Activated CD4-positive, alpha-beta T cell treated with anti-CD3 and anti-CD28 coated beads for 36 hours (primary cell): Measurements from ENCODE around the gene PTPRF. TPM values are rescaled to one million over a fixed set of nuclear protein-coding genes. Genes with fewer than 3 reads are reported as not detected.
A peak's percentile ranks its signal among the peaks of the same experiment; 100 is the strongest.

Experiments used
- ATAC-seq: fragments of 200-7000 bp; cut with Tn5 transposase; one replicate; pipeline ENCODE4 v1.10.0; 2021; ENCODE audit warnings: mild to moderate bottlenecking, moderate library complexity
- CTCF ChIA-PET: fragments of 350-600 bp; sonication (Branson Sonifier 250); formaldehyde crosslinking; loops from one replicate; lab custom pipeline; 2021; ENCODE audit warnings: antibody characterized with exemption; lab: Charles Lee
- POLR2A ChIA-PET: fragments of 350-600 bp; sonication (Branson Sonifier 250); formaldehyde crosslinking; loops from one replicate; lab custom pipeline; 2021; ENCODE audit warnings: antibody characterized with exemption, inconsistent platforms; lab: Charles Lee
- DNase-seq: peaks from one replicate; pipeline ENCODE4 v3.0.0-alpha.2; 2020
- H3K27ac Mint-ChIP-seq: one replicate; pipeline ENCODE4 v1.8.0; 2021; ENCODE audit warnings: mixed read lengths
- H3K27me3 Mint-ChIP-seq: one replicate; pipeline ENCODE4 v1.8.0; 2021; ENCODE audit warnings: mixed read lengths
- H3K36me3 Mint-ChIP-seq: one replicate; pipeline ENCODE4 v1.8.0; 2021; ENCODE audit warnings: low read depth, mixed read lengths
- H3K4me1 Mint-ChIP-seq: one replicate; pipeline ENCODE4 v1.8.0; 2021; ENCODE audit warnings: mixed read lengths
- H3K4me3 Mint-ChIP-seq: one replicate; pipeline ENCODE4 v1.8.0; 2021; ENCODE audit warnings: mild to moderate bottlenecking, moderate library complexity, mixed read lengths
- H3K9me3 Mint-ChIP-seq: one replicate; pipeline ENCODE4 v1.8.0; 2021; ENCODE audit warnings: low read depth, mixed read lengths
- intact Hi-C, 2 experiments: fragments of 100-400 bp; cut with DNase I in 1 of 2; cut with micrococcal nuclease in 1 of 2; formaldehyde crosslinking; loops; one replicate each; pipeline versions ENCODE4 v1.14.2 to v1.15.1; 2022 to 2024; cut with DNase I, micrococcal nuclease
- total RNA-seq, 2 experiments: library from RNA; stranded (reverse); gene quantifications; one replicate each; pipeline ENCODE4 v1.2.3, GENCODE V29; 2021

PTPRF gene
- total RNA-seq, 2 experiments from 2014 or later, result 5.1 to 6.8 TPM

GRCh38 chr1:43570715-43571114 is 40.0 kb downstream of the PTPRF start:
- POLR2A ChIA-PET, result no interaction called here
- no peaks in the 10 kb centered on the region for H3K4me1 Mint-ChIP-seq
- no peaks in the 10 kb centered on the region for H3K36me3 Mint-ChIP-seq
- intact Hi-C loops, result no loop called here
- DNase-seq, result no peak
- H3K9me3 Mint-ChIP-seq, result no peaks in the 10 kb centered on the region
- no peak overlapping the region for H3K27ac Mint-ChIP-seq
- ATAC-seq, result no peak
- H3K27me3 Mint-ChIP-seq, result peaks cover 9% of the 10 kb centered on the region
- no peak overlapping the region for H3K4me3 Mint-ChIP-seq
- CTCF ChIA-PET, result interaction anchor here (0.6 kb wide), 1 partner anchor 41 kb away, joined by 3 read pairs; no protein-coding TSS in a partner anchor

DNA sequence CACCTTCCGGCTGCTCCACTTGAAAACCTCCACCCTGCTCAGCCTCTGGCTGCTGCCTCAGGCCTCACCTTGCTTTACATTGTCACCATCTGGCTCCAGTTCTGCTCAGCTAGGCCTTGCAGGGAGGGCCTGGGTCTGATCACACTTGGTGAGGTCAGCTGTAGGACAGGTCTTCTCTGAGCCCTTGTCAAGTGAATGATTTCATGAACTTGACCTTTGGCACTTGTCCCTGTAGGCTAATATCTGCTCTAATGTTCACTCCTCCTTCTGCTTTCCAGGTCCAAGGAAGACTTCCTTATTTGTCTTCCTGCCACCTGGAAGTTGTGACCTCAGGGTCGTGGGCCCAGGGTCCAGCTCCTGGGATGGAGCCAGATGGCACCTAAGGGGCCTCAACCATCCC is 41.4 kb downstream of the PTPRF start:
- Mint-ChIP-seq H3K4me3 (no peak overlapping the region), H3K27me3 (no peaks in the 10 kb centered on the region), H3K4me1 (no peaks in the 10 kb centered on the region), H3K9me3 (no peaks in the 10 kb centered on the region), H3K36me3 (no peaks in the 10 kb centered on the region), H3K27ac (no peak overlapping the region)
- DNase-seq (no peak), ATAC-seq (no peak)
- CTCF ChIA-PET, result interaction anchor here (0.7 kb wide), 1 partner anchor 134 kb away, joined by 3 read pairs; no protein-coding TSS in a partner anchor
- intact Hi-C loops, result no loop called here
- POLR2A ChIA-PET, result interaction anchor here (0.6 kb wide), 1 partner anchor 13 kb away, joined by 4 read pairs; no protein-coding TSS in a partner anchor

GRCh38 chr1:43572538-43572937 is 41.9 kb downstream of the PTPRF start:
- intact Hi-C loops, result no loop called here
- CTCF ChIA-PET, result no interaction called here
- no peaks in the 10 kb centered on the region for H3K27me3 Mint-ChIP-seq
- no peak for ATAC-seq
- no peaks in the 10 kb centered on the region for H3K36me3 Mint-ChIP-seq
- H3K4me1 Mint-ChIP-seq, result no peaks in the 10 kb centered on the region
- POLR2A ChIA-PET, result interaction anchor here (0.6 kb wide), 1 partner anchor 14 kb away, joined by 4 read pairs; no protein-coding TSS in a partner anchor
- no peak for DNase-seq
- no peak overlapping the region for H3K27ac Mint-ChIP-seq
- no peaks in the 10 kb centered on the region for H3K9me3 Mint-ChIP-seq
- no peak overlapping the region for H3K4me3 Mint-ChIP-seq

DNA sequence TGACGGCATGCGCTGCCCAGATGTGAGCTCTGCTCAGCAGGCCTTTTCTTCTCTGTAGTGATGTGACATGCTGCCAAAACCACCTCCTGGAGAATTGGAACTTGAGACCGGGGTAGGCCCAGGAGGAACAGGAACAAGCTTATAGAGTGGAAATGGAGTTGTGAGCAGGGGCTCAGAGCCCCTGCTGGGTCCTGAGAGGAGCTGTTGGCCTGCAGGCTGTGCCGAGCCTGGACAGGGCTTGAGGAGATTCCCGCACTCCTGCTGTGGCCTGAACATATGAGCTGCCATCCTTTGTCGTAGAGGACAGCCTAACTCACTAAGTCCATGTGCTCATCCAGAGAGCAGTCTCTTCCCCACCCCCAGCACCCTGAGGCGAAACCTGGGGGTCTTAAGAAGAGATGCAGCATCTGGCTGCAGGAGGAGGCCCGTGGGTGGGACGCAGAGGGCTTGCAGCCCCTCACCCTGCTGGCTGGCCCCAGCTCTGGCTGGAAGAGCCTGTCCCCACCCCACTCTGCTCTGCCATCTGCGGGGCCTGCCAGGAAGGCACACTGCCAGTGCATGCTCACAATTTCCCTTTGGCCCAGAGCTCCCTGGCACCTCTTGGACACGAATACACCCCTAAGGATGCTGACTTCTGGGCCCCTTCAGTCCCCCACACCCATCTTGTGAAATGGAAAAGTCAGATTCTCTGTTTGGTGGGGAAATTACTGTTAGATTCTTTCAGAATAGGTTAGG is 42.5 kb downstream of the PTPRF start:
- ATAC-seq (no peak), DNase-seq (no peak)
- no peaks in the 10 kb centered on the region for H3K4me1 Mint-ChIP-seq
- POLR2A ChIA-PET, result interaction anchor here (0.6 kb wide), 1 partner anchor 15 kb away, joined by 4 read pairs; no protein-coding TSS in a partner anchor
- no peaks in the 10 kb centered on the region for H3K27me3 Mint-ChIP-seq
- intact Hi-C loops, result no loop called here
- H3K9me3 Mint-ChIP-seq, result no peaks in the 10 kb centered on the region
- CTCF ChIA-PET, result interaction anchor here (0.6 kb wide), 1 partner anchor 18 kb away, joined by 3 read pairs; no protein-coding TSS in a partner anchor
- no peak overlapping the region for H3K4me3 Mint-ChIP-seq
- H3K36me3 Mint-ChIP-seq, result no peaks in the 10 kb centered on the region
- H3K27ac Mint-ChIP-seq, result no peak overlapping the region

DNA sequence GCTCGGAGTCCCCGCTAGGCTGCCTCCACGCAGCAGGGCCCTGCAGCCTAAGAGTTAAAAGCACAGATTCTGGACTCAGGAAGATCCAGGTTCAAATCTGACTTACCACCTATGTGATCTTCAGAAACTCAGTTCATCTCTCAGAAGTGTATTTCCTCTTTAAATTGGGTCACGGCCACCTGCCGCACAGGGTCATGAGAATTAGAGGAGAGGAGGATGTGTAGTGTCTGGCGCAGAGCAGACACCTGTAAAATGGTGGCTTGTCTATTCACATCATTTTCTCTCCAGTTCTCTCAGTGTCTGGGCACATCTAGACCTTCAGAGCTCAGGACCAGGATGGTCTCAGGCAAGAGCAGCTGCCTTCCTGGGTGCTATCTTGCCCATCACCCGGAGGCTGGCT is 45.8 kb downstream of the PTPRF start:
- CTCF ChIA-PET, result no interaction called here
- no peak overlapping the region for H3K27ac Mint-ChIP-seq
- POLR2A ChIA-PET, result no interaction called here
- ATAC-seq, result no peak
- DNase-seq, result no peak
- no peaks in the 10 kb centered on the region for H3K36me3 Mint-ChIP-seq
- H3K9me3 Mint-ChIP-seq, result no peaks in the 10 kb centered on the region
- H3K4me1 Mint-ChIP-seq, result no peaks in the 10 kb centered on the region
- H3K27me3 Mint-ChIP-seq, result no peaks in the 10 kb centered on the region
- no peak overlapping the region for H3K4me3 Mint-ChIP-seq
- intact Hi-C loops, result no loop called here

DNA sequence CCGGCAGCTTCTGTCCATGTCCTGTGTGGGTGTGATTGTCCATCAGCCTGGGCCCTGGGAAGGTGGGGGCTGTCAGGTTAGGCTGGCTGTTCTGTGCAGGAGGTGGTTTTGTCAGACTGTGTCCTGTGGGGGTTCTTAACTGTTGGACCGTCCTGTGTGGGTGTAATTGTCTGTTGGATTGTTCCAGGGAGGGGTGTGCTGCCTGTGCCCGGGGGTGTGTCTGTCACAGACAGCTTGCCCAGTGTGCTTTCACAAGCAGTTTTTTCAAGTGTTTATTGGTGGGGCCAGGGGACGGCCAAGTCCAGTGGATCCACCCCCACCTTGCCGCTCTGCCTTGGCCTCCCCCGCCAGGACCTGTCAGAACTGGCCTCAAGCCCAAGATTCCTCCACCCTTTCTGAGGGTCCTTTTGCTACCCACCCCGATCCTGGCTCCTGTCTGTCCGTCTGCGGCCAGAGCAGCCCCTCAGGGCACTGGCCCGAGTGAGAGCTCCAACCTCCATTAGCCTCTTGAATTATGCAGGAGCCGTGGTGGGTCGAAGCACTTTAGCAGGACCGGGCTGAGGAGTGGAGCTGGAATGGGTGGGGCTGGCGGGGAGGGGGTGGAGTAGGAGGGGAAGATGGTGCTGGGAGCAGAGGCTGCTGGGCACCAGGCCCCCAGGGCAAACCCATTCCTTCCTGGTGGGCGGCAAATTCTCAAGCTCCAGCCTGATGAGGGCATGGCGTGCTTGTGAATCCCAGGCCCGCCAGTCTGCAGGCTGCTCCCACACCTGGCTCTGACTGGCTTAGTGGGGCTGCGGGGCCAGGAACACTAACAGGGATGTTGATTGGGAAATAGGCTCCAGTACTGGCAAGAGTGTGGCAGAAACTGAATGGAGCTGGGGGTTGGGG is 47.2 kb downstream of the PTPRF start:
- DNase-seq (no peak), ATAC-seq (no peak)
- Mint-ChIP-seq H3K36me3 (no peaks in the 10 kb centered on the region), H3K9me3 (no peaks in the 10 kb centered on the region), H3K27me3 (no peaks in the 10 kb centered on the region), H3K4me3 (no peak overlapping the region), H3K27ac (no peak overlapping the region), H3K4me1 (peaks cover 4% of the 10 kb centered on the region)
- POLR2A ChIA-PET, result no interaction called here
- intact Hi-C loops, result no loop called here
- CTCF ChIA-PET, result no interaction called here

DNA sequence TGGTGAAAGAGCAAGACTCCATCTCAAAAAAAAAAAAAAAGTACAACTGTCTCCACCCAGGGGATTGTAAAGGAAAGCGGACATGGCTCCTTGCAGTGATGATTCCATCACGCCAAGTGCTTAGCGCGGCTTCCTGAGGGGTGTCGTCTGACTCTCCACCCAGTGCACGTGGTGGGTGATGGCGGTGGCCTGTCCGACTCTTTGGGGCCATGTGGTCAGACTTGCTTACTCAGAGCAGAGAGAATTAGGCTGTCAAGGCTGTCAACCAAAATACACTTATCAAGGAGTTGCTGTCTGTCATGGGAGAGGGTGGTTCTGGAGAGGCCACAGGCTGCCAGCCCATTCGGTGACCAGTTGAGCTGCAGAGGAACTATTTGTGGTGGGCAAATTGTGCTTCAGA is 49.4 kb downstream of the PTPRF start:
- Mint-ChIP-seq H3K27ac (no peak overlapping the region), H3K4me1 (peaks cover 4% of the 10 kb centered on the region), H3K4me3 (no peak overlapping the region), H3K9me3 (no peaks in the 10 kb centered on the region), H3K36me3 (no peaks in the 10 kb centered on the region), H3K27me3 (no peaks in the 10 kb centered on the region)
- ChIA-PET CTCF (no interaction called here), POLR2A (no interaction called here)
- intact Hi-C loops, result no loop called here
- DNase-seq (no peak), ATAC-seq (no peak)

DNA sequence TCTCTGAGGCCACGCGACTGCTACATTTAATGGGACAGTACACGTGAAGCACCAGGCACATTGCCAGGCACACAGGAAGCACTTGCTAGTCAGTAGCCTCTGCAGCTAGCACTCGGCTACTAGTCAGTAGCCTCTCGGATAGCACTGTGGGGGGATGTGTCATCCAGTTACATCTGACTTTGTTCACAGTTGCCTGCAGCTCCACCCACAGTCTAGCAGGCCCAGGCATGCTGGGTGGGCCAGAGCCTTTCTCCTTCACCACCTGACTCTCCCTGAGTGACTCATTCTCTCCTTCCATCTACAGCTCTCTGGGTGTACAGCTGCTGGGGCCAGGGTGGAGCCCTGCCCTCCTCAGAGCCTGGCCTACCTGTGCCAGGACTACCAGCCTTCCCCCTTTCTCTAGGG is 51.5 kb downstream of the PTPRF start:
- CTCF ChIA-PET, result interaction anchor here (0.6 kb wide), 1 partner anchor 159 kb away, joined by 3 read pairs; no protein-coding TSS in a partner anchor
- DNase-seq, result peak; percentile 75

DNA sequence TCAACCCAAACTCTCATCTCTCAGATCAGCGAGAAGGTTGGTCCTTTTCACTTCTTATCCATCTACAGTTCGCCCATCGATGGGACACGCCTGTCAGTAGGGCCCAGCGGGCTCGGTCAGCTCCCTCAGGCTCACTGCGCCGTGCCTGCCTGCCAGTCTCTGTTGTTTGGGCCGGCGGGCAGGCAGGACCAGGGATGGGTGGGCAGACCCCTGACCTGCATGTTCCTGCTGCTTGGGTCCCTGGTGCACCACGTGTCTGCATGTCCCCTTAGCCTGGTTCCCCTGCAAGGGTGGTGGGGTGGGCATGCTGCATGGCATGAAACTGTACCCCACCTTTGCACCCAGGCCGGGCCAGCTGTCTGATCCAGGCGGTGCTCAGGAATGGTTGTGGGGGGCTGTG is 52.4 kb downstream of the PTPRF start:
- DNase-seq (no peak), ATAC-seq (no peak)
- H3K27ac Mint-ChIP-seq, result no peak overlapping the region
- H3K27me3 Mint-ChIP-seq, result no peaks in the 10 kb centered on the region
- CTCF ChIA-PET, result no interaction called here
- POLR2A ChIA-PET, result no interaction called here
- no peaks in the 10 kb centered on the region for H3K9me3 Mint-ChIP-seq
- H3K4me1 Mint-ChIP-seq, result peaks cover 4% of the 10 kb centered on the region
- H3K4me3 Mint-ChIP-seq, result no peak overlapping the region
- no peaks in the 10 kb centered on the region for H3K36me3 Mint-ChIP-seq
- intact Hi-C loops, result no loop called here

More for the DNA sequence above, 51.5 kb downstream of the PTPRF start:
- Mint-ChIP-seq H3K27ac (peak overlapping the region; percentile 52), H3K4me3 (no peak overlapping the region), H3K27me3 (no peaks in the 10 kb centered on the region), H3K36me3 (no peaks in the 10 kb centered on the region), H3K9me3 (no peaks in the 10 kb centered on the region), H3K4me1 (peaks cover 4% of the 10 kb centered on the region)
- ATAC-seq, result peak; percentile 99
- POLR2A ChIA-PET, result no interaction called here
- intact Hi-C loops, result loop anchor here in 1 of 2 experiments (1.0 kb wide), 1 partner anchor 17 kb away; no protein-coding TSS in a partner anchor

DNA sequence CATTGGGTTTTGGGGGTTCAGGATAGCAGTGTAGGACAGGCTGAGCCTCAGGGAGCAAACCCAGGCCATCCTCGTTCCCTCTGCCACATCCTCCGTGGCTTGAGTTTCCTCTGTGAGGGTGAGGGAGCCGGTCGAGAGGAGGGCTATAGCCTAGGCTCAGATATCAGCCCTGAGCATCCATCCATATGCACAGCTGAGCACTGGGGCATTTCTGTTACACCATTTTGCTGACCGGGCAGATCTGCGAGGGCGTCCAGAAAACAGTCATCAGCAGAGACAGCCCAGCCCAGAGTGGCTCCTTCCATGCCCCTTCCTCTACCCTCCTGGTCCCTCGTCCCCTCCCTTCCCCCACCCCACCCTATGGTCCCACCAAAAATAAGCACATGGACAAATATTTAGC is 53.5 kb downstream of the PTPRF start:
- ATAC-seq, result no peak
- ChIA-PET CTCF (no interaction called here), POLR2A (no interaction called here)
- no peak for DNase-seq
- Mint-ChIP-seq H3K36me3 (no peaks in the 10 kb centered on the region), H3K9me3 (no peaks in the 10 kb centered on the region), H3K4me1 (peaks cover 4% of the 10 kb centered on the region), H3K27ac (no peak overlapping the region), H3K4me3 (no peak overlapping the region), H3K27me3 (no peaks in the 10 kb centered on the region)
- intact Hi-C loops, result no loop called here

DNA sequence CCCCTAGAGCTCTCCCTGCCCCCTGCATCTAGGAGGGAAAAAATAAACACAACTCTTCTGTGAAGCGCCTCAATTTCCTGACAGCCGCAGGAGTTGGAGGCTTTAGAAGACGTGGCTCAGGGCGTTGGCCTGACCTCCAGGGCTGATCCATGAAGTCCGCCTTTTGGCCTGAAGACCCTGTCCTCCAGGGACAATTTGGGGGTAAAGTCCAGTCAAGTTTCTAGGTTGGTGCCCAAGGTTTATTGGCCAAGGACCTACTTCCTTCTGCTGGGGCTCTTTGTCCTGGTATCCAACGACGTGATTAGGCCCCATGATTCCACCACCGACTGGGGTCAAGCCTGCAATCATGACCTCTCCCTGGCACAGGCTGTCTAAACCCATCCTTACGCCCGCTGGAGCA is 54.9 kb downstream of the PTPRF start:
- Mint-ChIP-seq H3K9me3 (no peaks in the 10 kb centered on the region), H3K4me3 (no peak overlapping the region), H3K4me1 (peaks cover 4% of the 10 kb centered on the region), H3K27ac (no peak overlapping the region), H3K27me3 (no peaks in the 10 kb centered on the region), H3K36me3 (no peaks in the 10 kb centered on the region)
- CTCF ChIA-PET, result interaction anchor here (0.8 kb wide), 1 partner anchor 77 kb away, joined by 3 read pairs; no protein-coding TSS in a partner anchor
- POLR2A ChIA-PET, result no interaction called here
- DNase-seq (no peak), ATAC-seq (no peak)
- intact Hi-C loops, result no loop called here
